Panc1 (cell line): ENCODE data around the gene REXO4.

ENCODE experiments used
- POLR2AphosphoS5 ChIP-seq: IDR thresholded peaks from 2 replicates; pipeline ENCODE4 v1.6.1; 2012; ENCODE audit warnings: mild to moderate bottlenecking, low read depth, low read length, moderate library complexity
- TF ChIP-seq, protein P1 (sequence below): fragments of 450-650 bp; IDR thresholded peaks from 2 replicates; pipeline ENCODE4 v1.5.1; 2017; ENCODE audit warnings: mild to moderate bottlenecking

DNA sequence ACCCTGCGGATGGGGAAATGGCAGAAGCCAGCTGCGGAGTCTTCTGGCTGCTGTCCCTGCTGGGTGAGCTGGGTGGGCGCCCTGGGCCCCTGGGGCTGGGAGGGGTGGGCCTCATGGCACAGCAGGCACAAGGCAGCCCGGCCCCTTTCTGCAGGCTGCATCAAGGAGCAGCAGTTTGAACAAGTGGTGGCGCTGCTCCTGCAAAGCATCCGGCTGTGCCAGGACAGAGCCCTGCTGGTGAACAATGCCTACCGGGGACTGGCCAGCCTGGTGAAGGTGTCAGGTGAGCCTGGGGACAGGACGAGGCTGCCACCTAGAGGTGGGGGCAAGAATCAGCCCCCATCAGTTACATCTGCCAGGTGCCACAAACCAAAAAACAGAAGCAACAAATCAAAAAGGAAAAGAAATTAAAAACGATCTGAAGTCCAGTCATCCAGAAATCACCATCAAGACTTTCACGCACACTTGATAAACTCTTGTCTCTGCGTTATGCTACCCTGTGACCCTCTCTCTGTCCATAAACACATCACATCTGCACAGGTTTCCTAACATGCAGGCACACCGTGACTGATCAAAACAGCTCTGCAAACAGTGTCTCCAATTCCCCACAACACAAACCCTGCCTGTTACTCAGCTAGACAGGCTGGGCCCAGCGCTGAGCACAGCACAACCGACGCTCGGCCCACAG, 13.9 kb downstream of the REXO4 start:
- TF ChIP-seq, protein P1, sequence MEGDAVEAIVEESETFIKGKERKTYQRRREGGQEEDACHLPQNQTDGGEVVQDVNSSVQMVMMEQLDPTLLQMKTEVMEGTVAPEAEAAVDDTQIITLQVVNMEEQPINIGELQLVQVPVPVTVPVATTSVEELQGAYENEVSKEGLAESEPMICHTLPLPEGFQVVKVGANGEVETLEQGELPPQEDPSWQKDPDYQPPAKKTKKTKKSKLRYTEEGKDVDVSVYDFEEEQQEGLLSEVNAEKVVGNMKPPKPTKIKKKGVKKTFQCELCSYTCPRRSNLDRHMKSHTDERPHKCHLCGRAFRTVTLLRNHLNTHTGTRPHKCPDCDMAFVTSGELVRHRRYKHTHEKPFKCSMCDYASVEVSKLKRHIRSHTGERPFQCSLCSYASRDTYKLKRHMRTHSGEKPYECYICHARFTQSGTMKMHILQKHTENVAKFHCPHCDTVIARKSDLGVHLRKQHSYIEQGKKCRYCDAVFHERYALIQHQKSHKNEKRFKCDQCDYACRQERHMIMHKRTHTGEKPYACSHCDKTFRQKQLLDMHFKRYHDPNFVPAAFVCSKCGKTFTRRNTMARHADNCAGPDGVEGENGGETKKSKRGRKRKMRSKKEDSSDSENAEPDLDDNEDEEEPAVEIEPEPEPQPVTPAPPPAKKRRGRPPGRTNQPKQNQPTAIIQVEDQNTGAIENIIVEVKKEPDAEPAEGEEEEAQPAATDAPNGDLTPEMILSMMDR: peak; percentile 79
- 0 out of 2 replicates have a peak, but pooled peaks have one; percentile 23 for TF ChIP-seq POLR2AphosphoS5
